GM23248 (cell line): ENCODE measurements around the gene RSRC1. TPM values are rescaled to one million over a fixed set of nuclear protein-coding genes. Genes with fewer than 3 reads are reported as not detected.

Experiments
- DNase-seq: peaks from one replicate; pipeline ENCODE4 v3.0.0-alpha.2; 2015
- H2AFZ ChIP-seq: fragments of 200-600 bp; sonication (generic); 2 replicates; pipeline ENCODE4 v1.6.1; 2016; ENCODE audit warnings: antibody characterized with exemption
- H3F3A ChIP-seq: fragments of 200-600 bp; sonication (generic); 2 replicates; pipeline ENCODE4 v1.6.1; 2016; ENCODE audit warnings: mild to moderate bottlenecking, antibody characterized with exemption, mixed run types; ENCODE audit not compliant: insufficient read depth
- H3K27ac ChIP-seq: fragments of 200-600 bp; sonication (generic); 2 replicates; pipeline ENCODE4 v1.5.1; 2016; ENCODE audit warnings: mild to moderate bottlenecking
- H3K27me3 ChIP-seq: fragments of 200-600 bp; sonication (generic); replicated peaks from 2 replicates; pipeline ENCODE4 v1.6.1; 2016; ENCODE audit warnings: mild to moderate bottlenecking; ENCODE audit not compliant: insufficient read depth
- H3K36me3 ChIP-seq: fragments of 200-600 bp; sonication (generic); 2 replicates; pipeline ENCODE4 v1.6.1; 2016; ENCODE audit warnings: low read depth, mild to moderate bottlenecking
- H3K4me1 ChIP-seq: fragments of 200-600 bp; sonication (generic); 2 replicates; pipeline ENCODE4 v1.6.1; 2016; ENCODE audit warnings: mild to moderate bottlenecking; ENCODE audit not compliant: insufficient read depth
- H3K4me2 ChIP-seq: fragments of 200-600 bp; sonication (generic); one replicate; pipeline ENCODE4 v1.6.1; 2016; ENCODE audit warnings: mild to moderate bottlenecking; ENCODE audit not compliant: unreplicated experiment
- H3K4me3 ChIP-seq: fragments of 200-600 bp; sonication (generic); 2 replicates; pipeline ENCODE4 v1.5.1; 2016; ENCODE audit warnings: mild to moderate bottlenecking
- H3K79me2 ChIP-seq: fragments of 200-600 bp; sonication (generic); 2 replicates; pipeline ENCODE4 v1.6.1; 2016; ENCODE audit warnings: mild to moderate bottlenecking; ENCODE audit not compliant: insufficient read depth
- H3K9ac ChIP-seq: fragments of 200-600 bp; sonication (generic); 2 replicates; pipeline ENCODE4 v1.6.1; 2016; ENCODE audit warnings: mild to moderate bottlenecking
- H3K9me2 ChIP-seq: fragments of 200-600 bp; sonication (generic); 2 replicates; pipeline ENCODE4 v1.6.1; 2016; ENCODE audit warnings: mixed run types, mild to moderate bottlenecking, moderate library complexity; ENCODE audit not compliant: insufficient read depth
- H3K9me3 ChIP-seq: fragments of 200-600 bp; sonication (generic); one replicate; pipeline ENCODE4 v1.6.1; 2017; ENCODE audit warnings: low read depth
- H4K20me1 ChIP-seq: fragments of 200-600 bp; sonication (generic); 2 replicates; pipeline ENCODE4 v1.6.0; 2016; ENCODE audit not compliant: insufficient read depth
- EZH2 ChIP-seq: fragments of 200-600 bp; sonication (generic); IDR thresholded peaks from 2 replicates; pipeline ENCODE4 v1.6.1; 2018; ENCODE audit warnings: antibody characterized with exemption, mild to moderate bottlenecking; ENCODE audit not compliant: insufficient read depth, poor library complexity, severe bottlenecking
- EZH2phosphoT487 ChIP-seq: fragments of 200-600 bp; sonication (generic); IDR thresholded peaks from 2 replicates; pipeline ENCODE4 v1.6.1; 2018; ENCODE audit warnings: antibody characterized with exemption, moderate library complexity, mild to moderate bottlenecking, low read depth; ENCODE audit not compliant: insufficient read depth
- WGBS, 2 experiments: methylation state at CpG; one replicate each; pipeline ENCODE4 v1.1.6; 2015 to 2017; ENCODE audit warnings: low lambda C conversion rate in 2 of 2, low coverage in 1 of 2; ENCODE audit errors: missing lambda C conversion rate in 2 of 2; 5-methylcytosine and 5-hydroxymethylcytosine counted together
- in situ Hi-C: fragments of 300-500 bp; cut with MboI; formaldehyde crosslinking; loops from 2 replicates; pipeline ENCODE4 v1.15.0; 2020
- polyA plus RNA-seq: library from polyadenylated mRNA; unstranded; fragments of >200 nt; fragmentation: Nextera tagmentation; extraction: Ambion mirVana; gene quantifications from 2 replicates; pipeline ENCODE4 v1.2.1, GENCODE V29; 2016
- total RNA-seq: library from RNA; depleted of rRNA; stranded (reverse); fragments of >200 nt; shearing (Covaris generic); gene quantifications from 2 replicates; pipeline ENCODE4 v1.2.3, GENCODE V29; 2014

RSRC1 gene
- total and polyA plus RNA-seq, 2 experiments from 2014 or later = 28.5 to 34.6 TPM

- in situ Hi-C loops = no loop called here
- no peaks in the 10 kb centered on the region for H3K36me3 ChIP-seq
- H3K4me3 ChIP-seq = no peak overlapping the region
- no peak overlapping the region for H2AFZ ChIP-seq
- no peak for DNase-seq
- H3K27ac ChIP-seq = no peak overlapping the region
- no peak overlapping the region for H3K9ac ChIP-seq
- no peaks in the 10 kb centered on the region for H3K4me1 ChIP-seq
- H3K4me2 ChIP-seq = no peak overlapping the region
- no peaks in the 10 kb centered on the region for H4K20me1 ChIP-seq
- H3K9me2 ChIP-seq = no peaks in the 10 kb centered on the region
- no peaks in the 10 kb centered on the region for H3K79me2 ChIP-seq
- no peak for TF ChIP-seq EZH2
- no peak for TF ChIP-seq EZH2phosphoT487
- H3K9me3 ChIP-seq = no peaks in the 10 kb centered on the region
- H3F3A ChIP-seq = no peaks in the 10 kb centered on the region
- H3K27me3 ChIP-seq = no peaks in the 10 kb centered on the region
- 95 to 96% methylated on average over 6 of the region's 6 CpGs for WGBS, 2 experiments
Measured at GRCh38 chr3:158359339-158359738, 249.4 kb downstream of the RSRC1 start.

- H3K79me2 ChIP-seq = no peaks in the 10 kb centered on the region
- TF ChIP-seq EZH2phosphoT487 (no peak), EZH2 (no peak)
- no peak overlapping the region for H2AFZ ChIP-seq
- H3K4me1 ChIP-seq = no peaks in the 10 kb centered on the region
- no peaks in the 10 kb centered on the region for H4K20me1 ChIP-seq
- H3K4me3 ChIP-seq = no peak overlapping the region
- no peak overlapping the region for H3K4me2 ChIP-seq
- H3K27ac ChIP-seq = no peak overlapping the region
- H3K36me3 ChIP-seq = no peaks in the 10 kb centered on the region
- WGBS, 2 experiments = 93 to 99% methylated on average over 10 to 11 of the region's 11 CpGs
- in situ Hi-C loops = no loop called here
- H3K9ac ChIP-seq = no peak overlapping the region
- no peaks in the 10 kb centered on the region for H3K9me2 ChIP-seq
- DNase-seq = no peak
- H3K9me3 ChIP-seq = no peaks in the 10 kb centered on the region
- H3K27me3 ChIP-seq = no peaks in the 10 kb centered on the region
- H3F3A ChIP-seq = no peaks in the 10 kb centered on the region
Measured at GRCh38 chr3:158360756-158361448, 251.0 kb downstream of the RSRC1 start.

- no peak for DNase-seq
- Histone ChIP-seq H3K27me3 (no peaks in the 10 kb centered on the region), H2AFZ (no peak overlapping the region), H4K20me1 (no peaks in the 10 kb centered on the region), H3K4me1 (no peaks in the 10 kb centered on the region), H3F3A (no peaks in the 10 kb centered on the region), H3K79me2 (no peaks in the 10 kb centered on the region), H3K4me3 (no peak overlapping the region), H3K36me3 (no peaks in the 10 kb centered on the region), H3K27ac (no peak overlapping the region), H3K9ac (no peak overlapping the region), H3K4me2 (no peak overlapping the region), H3K9me3 (no peaks in the 10 kb centered on the region), H3K9me2 (no peaks in the 10 kb centered on the region)
- in situ Hi-C loops = no loop called here
- WGBS, 2 experiments = 90 to 92% methylated on average over 2 of the region's 2 CpGs
- TF ChIP-seq EZH2 (no peak), EZH2phosphoT487 (no peak)
Measured at GRCh38 chr3:158368271-158368670, 258.4 kb downstream of the RSRC1 start.

GRCh38 chr3:158369279-158369678 lies 259.4 kb downstream of the RSRC1 start:
- H3K4me3 ChIP-seq = no peak overlapping the region
- H3K9me3 ChIP-seq = no peaks in the 10 kb centered on the region
- TF ChIP-seq EZH2 (no peak), EZH2phosphoT487 (no peak)
- H4K20me1 ChIP-seq = no peaks in the 10 kb centered on the region
- no peak overlapping the region for H3K4me2 ChIP-seq
- H3F3A ChIP-seq = no peaks in the 10 kb centered on the region
- no peak for DNase-seq
- H3K36me3 ChIP-seq = no peaks in the 10 kb centered on the region
- H3K9ac ChIP-seq = no peak overlapping the region
- no peaks in the 10 kb centered on the region for H3K4me1 ChIP-seq
- in situ Hi-C loops = no loop called here
- no peak overlapping the region for H2AFZ ChIP-seq
- H3K27me3 ChIP-seq = no peaks in the 10 kb centered on the region
- WGBS, 2 experiments = 81 to 90% methylated on average over 1 of the region's 1 CpG
- no peak overlapping the region for H3K27ac ChIP-seq
- H3K79me2 ChIP-seq = no peaks in the 10 kb centered on the region
- H3K9me2 ChIP-seq = no peaks in the 10 kb centered on the region
